Heart left ventricle (tissue), 16 donors: ENCODE measurements around the gene ACOX1. TPM values are rescaled to one million over a fixed set of nuclear protein-coding genes. Genes with fewer than 3 reads are reported as not detected.

Experiments
- ATAC-seq, 4 donors: fragments of 200-7000 bp; cut with Tn5 transposase; one replicate each; pipeline ENCODE4 v1.9.1; 2020 to 2022; ENCODE audit warnings: moderate library complexity in 4 of 4, mild to moderate bottlenecking in 3 of 4, moderate number of reproducible peaks in 1 of 4
- DNase-seq, 5 donors: peaks; one replicate each; pipeline ENCODE4 v3.0.0-alpha.2; 2020
- H3K27ac ChIP-seq, 12 donors: fragments of 200-600 bp; sonication (generic) in 4 of 12; one replicate each; pipeline versions ENCODE4 v1.5.0 to v1.8.0; 2016 to 2022; ENCODE audit warnings: mild to moderate bottlenecking in 2 of 12
- H3K27me3 ChIP-seq, 9 donors: fragments of 200-600 bp; sonication (generic) in 2 of 9; one replicate each; pipeline versions ENCODE4 v1.5.1 to v1.8.0; 2016 to 2022; ENCODE audit warnings: mild to moderate bottlenecking in 3 of 9
- H3K36me3 ChIP-seq, 9 donors: fragments of 200-600 bp; sonication (generic) in 2 of 9; one replicate each; pipeline versions ENCODE4 v1.5.0 to v1.8.0; 2018 to 2022; ENCODE audit warnings: mild to moderate bottlenecking in 2 of 9
- H3K4me1 ChIP-seq, 12 donors: fragments of 200-600 bp; sonication (generic) in 4 of 12; one replicate each; pipeline versions ENCODE4 v1.5.0 to v1.8.0; 2016 to 2022; ENCODE audit warnings: mild to moderate bottlenecking in 3 of 12
- H3K4me3 ChIP-seq, 12 donors: fragments of 200-600 bp; sonication (generic) in 4 of 12; one replicate each; pipeline versions ENCODE4 v1.5.0 to v1.8.0; 2017 to 2022; ENCODE audit warnings: mild to moderate bottlenecking in 9 of 12, moderate library complexity in 4 of 12
- H3K9me3 ChIP-seq, 12 donors: fragments of 200-600 bp; sonication (generic) in 4 of 12; one replicate each; pipeline versions ENCODE4 v1.5.0 to v1.8.0; 2016 to 2022; ENCODE audit warnings: mild to moderate bottlenecking in 1 of 12
- POLR2A ChIP-seq, 2 donors: fragments of 450-650 bp; IDR thresholded peaks; one replicate each; pipeline ENCODE4 v1.6.1; 2017; ENCODE audit warnings: antibody characterized with exemption in 2 of 2, mild to moderate bottlenecking in 2 of 2, moderate library complexity in 2 of 2
- WGBS, 4 donors: extraction: QIAGEN DNeasy Blood & Tissue Kit in 2 of 4; methylation state at CpG; one replicate each; pipeline versions ENCODE4 v1.1.5 to v1.1.7; 2013 to 2018; 5-methylcytosine and 5-hydroxymethylcytosine counted together
- intact Hi-C, 10 donors: fragments of 100-400 bp; cut with DNase I; formaldehyde crosslinking; loops; one replicate each; pipeline versions ENCODE4 v1.11.1 to v1.14.2; 2022
- polyA plus RNA-seq, 2 donors: library from polyadenylated mRNA; stranded (reverse); fragments of 200-250 nt; gene quantifications; one replicate each; pipeline ENCODE4 v1.2.3, GENCODE V29; 2013
- total RNA-seq, 9 donors: library from RNA; depleted of rRNA in 2 of 9; stranded (reverse); fragments of >200 nt in 2 of 9; fragmentation: NEBNext Ultra II Directional in 3 of 9; extraction: Animal tissue kit (Norgen Biotek cat#: 25700) in 3 of 9; gene quantifications; one replicate each; pipeline versions ENCODE4 v1.1.0 to v1.2.4, GENCODE V29; 2016 to 2023
- TF ChIP-seq, protein P1 (sequence below), 12 donors: fragments of 200-600 bp; sonication (generic) in 4 of 12; IDR thresholded peaks; one replicate each; pipeline versions ENCODE4 v1.5.0 to v1.8.0; 2018 to 2022; ENCODE audit warnings: antibody characterized with exemption in 12 of 12, mild to moderate bottlenecking in 5 of 12
- donor health status: ischemic (EF 13 %, LVEDD 7.1; RV severe dilation, severe dysfunction).
- donor health status: healthy with polysubstance abuse.
- donor health status: DM: no; HTN: yes; CAD: no.
- donor health status: DM: no; HTN: no; CAD: no.
- donor health status: ischemic (EF 25% LVEDD 6.9; RV normal size, moderate dysfunction).
- donor health status: ischemic (EF 25% LVEDD 5.7; RV mildly dilated, moderate dysfunction).
- donor health status: healthy.
- donor health status: DM: yes; HTN: yes; CAD: no.
- donor health status: ischemic (EF 35%, LVEDD 5.7; RV mildly dilated, moderate dysfunction).
- donor health status: nonischemic (EF 11% LVEDD 7.7; RV severe dilation, severe dysfunction).
- donor health status: DM: yes; HTN: yes; CAD: no.
- donor health status: PGD.
- donor health status: ischemic (EF 29% LVEDD 5.4; RV normal size, mild dysfunction).
- donor health status: nonischemic (EF 23%, LVEDD 6.1; RV moderate dilation, normal function).

The ACOX1 gene
- total and polyA plus RNA-seq, 11 donors = 19.5 to 117 (median 78.3) TPM

DNA sequence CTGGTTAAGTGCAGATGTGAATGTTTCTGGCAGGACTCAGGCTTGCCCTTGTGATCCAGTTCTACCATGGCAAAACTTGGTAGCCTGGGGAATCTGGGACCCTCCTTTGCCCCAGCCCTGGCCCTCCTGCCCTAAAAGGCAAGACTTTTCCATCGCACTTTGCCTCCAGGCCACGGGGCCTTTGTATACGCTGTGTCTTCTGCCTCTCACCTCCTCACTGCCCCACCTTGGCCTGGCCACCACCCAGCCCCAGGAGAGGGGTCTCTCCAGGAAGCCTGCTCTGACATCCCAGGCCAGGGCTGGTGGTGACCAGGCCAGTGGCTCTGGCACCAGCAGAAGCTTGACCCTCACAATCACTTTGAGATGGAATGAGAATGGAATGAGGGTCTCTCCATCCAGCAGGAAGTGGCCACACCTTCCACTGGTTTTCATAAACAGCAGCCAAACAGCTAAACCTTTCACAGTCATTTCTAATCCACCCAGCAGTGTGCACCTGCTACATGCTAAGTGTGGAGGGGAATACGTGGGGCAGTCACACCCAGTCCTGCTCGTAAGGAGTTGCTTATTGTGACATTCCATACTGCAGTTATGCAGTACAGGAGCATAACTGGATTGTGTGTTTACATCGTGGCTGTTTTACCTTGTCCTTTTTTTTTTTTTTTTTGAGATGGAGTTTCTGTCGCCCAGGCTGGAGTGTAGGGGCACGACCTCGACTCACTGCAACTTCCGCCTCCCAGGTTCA, 72.7 kb downstream of the ACOX1 start:
- intact Hi-C loops = loop anchor here in 3 of 10 donors (2.0 to 10.0 kb wide), 3 partner anchors 36 to 368 kb away; partner anchors contain the start of gene FBF1 (in 1 of the 3)

DNA sequence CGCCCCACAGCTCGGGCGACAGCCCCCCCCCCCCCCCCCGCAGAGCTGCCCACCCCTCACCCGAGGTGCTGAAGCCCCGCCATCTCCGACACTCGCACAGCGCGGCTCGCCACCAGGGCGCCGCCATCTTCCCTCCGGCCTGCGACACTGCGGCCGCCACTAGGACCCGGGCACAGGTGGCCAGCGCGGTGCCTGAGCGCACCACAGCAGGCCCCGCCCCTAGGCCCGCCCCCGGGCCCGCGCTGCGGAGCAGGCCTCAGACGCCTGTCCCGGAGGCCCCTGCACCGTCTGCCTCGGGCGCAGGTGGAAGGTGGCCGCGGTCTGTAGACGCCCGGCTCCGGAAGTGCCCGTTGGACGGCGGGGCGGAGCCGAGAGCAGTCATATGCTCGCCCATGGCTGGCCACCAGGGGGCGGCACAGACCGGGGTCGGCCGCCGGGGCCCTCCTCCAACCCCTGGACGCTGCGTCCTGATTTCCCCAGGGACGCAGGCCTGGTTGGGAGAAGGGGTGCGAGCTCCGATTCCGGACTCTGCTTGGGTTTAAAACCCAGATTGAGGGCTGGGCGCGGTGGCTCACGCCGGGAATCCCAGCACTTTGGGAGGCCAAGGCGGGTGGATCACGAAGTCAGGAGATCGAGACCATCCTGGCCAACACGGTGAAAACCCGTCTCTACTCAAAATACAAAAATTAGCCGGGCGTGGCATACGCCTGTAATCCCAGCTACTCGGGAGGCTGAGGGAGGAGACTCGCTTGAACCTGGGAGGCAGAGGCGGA, 74.0 kb downstream of the ACOX1 start, which contains the start of gene MRPL38:
Gene MRPL38, minus strand, starts transcription at position 136 of the 773 bp plus-strand sequence. Its CDS starts 9 bp downstream, at position 127.
- peak within 1 kb of the TSS; percentile 62 to 95 (median 90) for H3K4me3 ChIP-seq
- TF ChIP-seq POLR2A (IDR thresholded peaks at IDR 0.05) = peak in 1 of 2 donors; percentile 79
- TF ChIP-seq, protein P1, sequence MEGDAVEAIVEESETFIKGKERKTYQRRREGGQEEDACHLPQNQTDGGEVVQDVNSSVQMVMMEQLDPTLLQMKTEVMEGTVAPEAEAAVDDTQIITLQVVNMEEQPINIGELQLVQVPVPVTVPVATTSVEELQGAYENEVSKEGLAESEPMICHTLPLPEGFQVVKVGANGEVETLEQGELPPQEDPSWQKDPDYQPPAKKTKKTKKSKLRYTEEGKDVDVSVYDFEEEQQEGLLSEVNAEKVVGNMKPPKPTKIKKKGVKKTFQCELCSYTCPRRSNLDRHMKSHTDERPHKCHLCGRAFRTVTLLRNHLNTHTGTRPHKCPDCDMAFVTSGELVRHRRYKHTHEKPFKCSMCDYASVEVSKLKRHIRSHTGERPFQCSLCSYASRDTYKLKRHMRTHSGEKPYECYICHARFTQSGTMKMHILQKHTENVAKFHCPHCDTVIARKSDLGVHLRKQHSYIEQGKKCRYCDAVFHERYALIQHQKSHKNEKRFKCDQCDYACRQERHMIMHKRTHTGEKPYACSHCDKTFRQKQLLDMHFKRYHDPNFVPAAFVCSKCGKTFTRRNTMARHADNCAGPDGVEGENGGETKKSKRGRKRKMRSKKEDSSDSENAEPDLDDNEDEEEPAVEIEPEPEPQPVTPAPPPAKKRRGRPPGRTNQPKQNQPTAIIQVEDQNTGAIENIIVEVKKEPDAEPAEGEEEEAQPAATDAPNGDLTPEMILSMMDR (IDR thresholded peaks at IDR 0.05) = peak in 11 of 12 donors; percentile 96 to 100 (median 99)
- intact Hi-C loops = loop anchor here in 8 of 10 donors (1.0 to 10.0 kb wide), 6 partner anchors 37 to 370 kb away; partner anchors contain the start of genes ACOX1 (in 2 of the 8), TEN1 (in 2 of the 8), FBF1 (in 1 of the 8) and WBP2 (in 1 of the 8)
- no peaks in the 10 kb centered on the region for H3K9me3 ChIP-seq
- H3K4me1 ChIP-seq = peaks cover 0 to 32% (median 11%) of the 10 kb centered on the region in 12 donors
- ATAC-seq (peak; percentile 91 to 96 (median 94)), DNase-seq (peak; percentile 91 to 96 (median 94))
- H3K27ac ChIP-seq = peak within 1 kb of the TSS; percentile 82 to 96 (median 92)
- peaks cover 0 to 36% (median 31%) of the 10 kb centered on the region in 9 donors for H3K36me3 ChIP-seq
- WGBS, 4 donors = 3 to 17% (median 5%) methylated on average over 11 to 68 of the region's 69 CpGs
- no peaks in the 10 kb centered on the region for H3K27me3 ChIP-seq

More for the DNA sequence above, 72.7 kb downstream of the ACOX1 start:
- H3K27me3 ChIP-seq = no peaks in the 10 kb centered on the region
- DNase-seq (no peak), ATAC-seq (no peak)
- peaks cover 0 to 24% (median 17%) of the 10 kb centered on the region in 9 donors for H3K36me3 ChIP-seq
- H3K4me1 ChIP-seq = peaks cover 0 to 37% (median 11%) of the 10 kb centered on the region in 12 donors
- no peaks in the 10 kb centered on the region for H3K9me3 ChIP-seq
- TF ChIP-seq POLR2A (IDR thresholded peaks at IDR 0.05) = no peak
- TF ChIP-seq, protein P1 (IDR thresholded peaks at IDR 0.05) = no peak
- H3K4me3 ChIP-seq = no peak overlapping the region
- peak overlapping the region in 2 of 12 donors; percentile 91 to 95 for H3K27ac ChIP-seq
- WGBS, 4 donors = 87 to 91% (median 89%) methylated on average over 10 of the region's 10 CpGs

DNA sequence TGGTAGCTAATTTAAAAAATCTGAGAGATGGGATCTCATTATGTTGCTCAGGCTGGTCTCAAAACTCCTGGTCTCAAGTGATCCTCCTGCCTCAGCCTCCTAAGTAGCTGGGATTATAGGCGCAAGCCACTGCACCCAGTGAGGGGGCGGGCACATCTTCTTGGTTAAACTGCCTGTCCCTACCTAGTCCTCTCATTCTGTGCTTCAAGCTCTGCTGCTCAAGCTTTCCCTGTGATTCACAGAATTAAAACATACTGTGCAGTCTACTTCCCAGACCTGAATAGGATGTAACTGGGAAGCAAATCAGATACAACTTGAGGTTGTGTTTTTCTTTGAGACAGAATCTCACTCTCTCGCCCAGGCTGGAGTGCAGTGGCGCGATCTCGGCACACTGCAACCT, 76.6 kb downstream of the ACOX1 start:
- peaks cover 0 to 22% (median 11%) of the 10 kb centered on the region in 12 donors for H3K4me1 ChIP-seq
- 92 to 95% (median 94%) methylated on average over 6 of the region's 6 CpGs for WGBS, 4 donors
- no peak for DNase-seq
- no peak overlapping the region for H3K27ac ChIP-seq
- no peaks in the 10 kb centered on the region for H3K27me3 ChIP-seq
- TF ChIP-seq, protein P1 (IDR thresholded peaks at IDR 0.05) = no peak
- no peak for TF ChIP-seq POLR2A (IDR thresholded peaks at IDR 0.05)
- no peak for ATAC-seq
- H3K9me3 ChIP-seq = no peaks in the 10 kb centered on the region
- intact Hi-C loops = loop anchor here in 1 of 10 donors (10.0 kb wide), 1 partner anchor 372 kb away; no protein-coding TSS in a partner anchor
- no peak overlapping the region for H3K4me3 ChIP-seq
- H3K36me3 ChIP-seq = peaks cover 0 to 57% (median 52%) of the 10 kb centered on the region in 9 donors
